Hepatocyte (in vitro differentiated cells): ENCODE data around the gene NMNAT3.

ENCODE experiments used
- CTCF ChIP-seq: fragments of 200-600 bp; sonication (generic); IDR thresholded peaks from 2 replicates; pipeline ENCODE4 v1.5.1; 2016; ENCODE audit warnings: antibody characterized with exemption, mild to moderate bottlenecking; ENCODE audit not compliant: poor library complexity
- EZH2 ChIP-seq: fragments of 200-600 bp; sonication (generic); IDR thresholded peaks from 2 replicates; pipeline ENCODE4 v1.6.1; 2016; ENCODE audit warnings: antibody characterized with exemption, mild to moderate bottlenecking, borderline replicate concordance

- TF ChIP-seq CTCF (no peak), EZH2 (no peak)
Measured at GRCh38 chr3:139672884-139673283, 4.9 kb downstream of the NMNAT3 start.
